DND-41 (cell line): ENCODE data around the gene AIF1L.

Experiments used
- ATAC-seq: fragments of 200-7000 bp; cut with Tn5 transposase; 3 replicates; pipeline ENCODE4 v1.9.1; 2021; ENCODE audit warnings: low read depth; ENCODE audit not compliant: insufficient read depth
- DNase-seq: peaks from one replicate; pipeline ENCODE4 v3.0.0-alpha.2; 2020
- H2AFZ ChIP-seq: 2 replicates; pipeline ENCODE4 v1.6.0; 2012; ENCODE audit warnings: low read depth, low read length
- H3K27ac ChIP-seq: 2 replicates; pipeline ENCODE4 v1.5.1; 2012; ENCODE audit warnings: low read length, inconsistent platforms
- H3K27me3 ChIP-seq: fragments of 200-600 bp; sonication (generic); 2 replicates; pipeline ENCODE4 v1.6.0; 2012; ENCODE audit warnings: low read length, mild to moderate bottlenecking, inconsistent platforms; ENCODE audit not compliant: insufficient read depth, poor library complexity
- H3K36me3 ChIP-seq: 2 replicates; pipeline ENCODE4 v1.5.1; 2012; ENCODE audit warnings: low read length, inconsistent platforms; ENCODE audit not compliant: insufficient read depth
- H3K4me1 ChIP-seq: 2 replicates; pipeline ENCODE4 v1.5.1; 2012; ENCODE audit warnings: mild to moderate bottlenecking, low read length; ENCODE audit not compliant: insufficient read depth
- H3K4me2 ChIP-seq: 2 replicates; pipeline ENCODE4 v1.6.0; 2012; ENCODE audit warnings: mild to moderate bottlenecking, moderate library complexity, low read length, inconsistent platforms; ENCODE audit not compliant: insufficient read depth
- H3K4me3 ChIP-seq, 2 experiments: fragments of 200-600 bp in 1 of 2; shearing (Covaris generic) in 1 of 2; 2 replicates each; pipeline ENCODE4 v1.5.1; 2012 to 2016; ENCODE audit warnings: inconsistent platforms in 2 of 2, low read length in 2 of 2, mild to moderate bottlenecking in 2 of 2, low read depth in 1 of 2, moderate library complexity in 1 of 2
- H3K79me2 ChIP-seq: 2 replicates; pipeline ENCODE4 v1.6.0; 2012; ENCODE audit warnings: low read length, inconsistent platforms; ENCODE audit not compliant: insufficient read depth
- H3K9ac ChIP-seq: 2 replicates; pipeline ENCODE4 v1.6.0; 2012; ENCODE audit warnings: low read depth, mild to moderate bottlenecking, inconsistent platforms, low read length, moderate library complexity
- H3K9me3 ChIP-seq: 2 replicates; pipeline ENCODE4 v1.5.1; 2012; ENCODE audit warnings: low read length, moderate library complexity, mild to moderate bottlenecking, inconsistent platforms; ENCODE audit not compliant: insufficient read depth, severe bottlenecking
- H4K20me1 ChIP-seq: 2 replicates; pipeline ENCODE4 v1.6.0; 2012; ENCODE audit warnings: low read length; ENCODE audit not compliant: insufficient read depth
- CTCF ChIP-seq: IDR thresholded peaks from 2 replicates; pipeline ENCODE4 v1.5.1; 2012; ENCODE audit warnings: borderline replicate concordance, low read length, moderate library complexity, mild to moderate bottlenecking; ENCODE audit not compliant: poor library complexity, severe bottlenecking; ENCODE audit errors: extremely low read depth
- EZH2 ChIP-seq: IDR thresholded peaks from 3 replicates; pipeline ENCODE4 v1.6.1; 2012; ENCODE audit warnings: borderline replicate concordance, low read depth, mild to moderate bottlenecking, moderate library complexity, low read length, inconsistent platforms; ENCODE audit not compliant: severe bottlenecking

AIF1L gene

GRCh38 chr9:131095666-131096268 is 564 bp upstream of the AIF1L start:
- H3K36me3 ChIP-seq, result no peaks in the 10 kb centered on the region
- no peak for ATAC-seq
- no peak overlapping the region for H3K27ac ChIP-seq
- H3K4me3 ChIP-seq, result no peak overlapping the region
- H4K20me1 ChIP-seq, result no peaks in the 10 kb centered on the region
- H3K9ac ChIP-seq, result no peak overlapping the region
- no peak for TF ChIP-seq CTCF
- no peak for TF ChIP-seq EZH2
- DNase-seq, result no peak
- H3K79me2 ChIP-seq, result no peaks in the 10 kb centered on the region
- no peaks in the 10 kb centered on the region for H3K27me3 ChIP-seq
- no peaks in the 10 kb centered on the region for H3K9me3 ChIP-seq
- no peak overlapping the region for H2AFZ ChIP-seq
- H3K4me2 ChIP-seq, result no peak overlapping the region
- no peaks in the 10 kb centered on the region for H3K4me1 ChIP-seq

GRCh38 chr9:131097126-131097947 is 1.0 kb downstream of the AIF1L start:
- H3K36me3 ChIP-seq, result no peaks in the 10 kb centered on the region
- ATAC-seq (no peak), DNase-seq (no peak)
- no peak overlapping the region for H3K4me2 ChIP-seq
- H3K4me1 ChIP-seq, result no peaks in the 10 kb centered on the region
- H4K20me1 ChIP-seq, result no peaks in the 10 kb centered on the region
- no peak overlapping the region for H2AFZ ChIP-seq
- H3K27ac ChIP-seq, result no peak overlapping the region
- H3K79me2 ChIP-seq, result no peaks in the 10 kb centered on the region
- no peak overlapping the region for H3K9ac ChIP-seq
- H3K27me3 ChIP-seq, result no peaks in the 10 kb centered on the region
- TF ChIP-seq EZH2 (no peak), CTCF (no peak)
- no peak overlapping the region for H3K4me3 ChIP-seq
- no peaks in the 10 kb centered on the region for H3K9me3 ChIP-seq

- no peak for TF ChIP-seq EZH2
- no peak for TF ChIP-seq CTCF
- H3K9ac ChIP-seq, result no peak overlapping the region
- no peak overlapping the region for H3K27ac ChIP-seq
- no peaks in the 10 kb centered on the region for H3K4me1 ChIP-seq
- no peaks in the 10 kb centered on the region for H3K79me2 ChIP-seq
- H3K4me2 ChIP-seq, result no peak overlapping the region
- H3K9me3 ChIP-seq, result no peaks in the 10 kb centered on the region
- no peaks in the 10 kb centered on the region for H4K20me1 ChIP-seq
- ATAC-seq (no peak), DNase-seq (no peak)
- H3K36me3 ChIP-seq, result no peaks in the 10 kb centered on the region
- H3K27me3 ChIP-seq, result no peaks in the 10 kb centered on the region
- H3K4me3 ChIP-seq, result no peak overlapping the region
- no peak overlapping the region for H2AFZ ChIP-seq
These were observed 1.6 kb downstream of the AIF1L start for GRCh38 chr9:131097948-131098278.
